Measurements from ENCODE around the gene SHQ1. TPM values are rescaled to one million over a fixed set of nuclear protein-coding genes. Genes with fewer than 3 reads are reported as not detected.

SHQ1 gene
- total and polyA plus RNA-seq, 9 of the 15 experiments (the other 6 are each of a cell fraction or from before 2014, with no cell fraction given) = 9.2 to 25.0 (median 14.1) TPM

DNA sequence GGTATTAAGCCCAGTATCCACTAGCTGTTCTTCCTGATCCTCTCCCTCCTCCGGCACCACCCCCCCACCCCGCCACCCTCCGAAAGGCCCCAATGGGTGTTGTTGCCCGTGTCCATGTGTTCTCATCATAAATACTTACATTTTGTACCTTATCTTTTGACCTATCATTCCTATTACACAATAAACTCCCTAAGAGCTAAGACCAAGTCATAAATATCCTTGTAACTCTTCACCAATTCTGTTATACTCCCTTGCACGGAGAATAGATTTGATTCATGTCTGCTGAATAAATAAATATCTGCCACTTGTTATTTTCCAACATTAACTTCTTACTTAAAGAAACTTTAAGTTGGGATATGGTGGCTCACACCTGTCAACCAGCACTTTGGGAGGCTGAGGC, 43.9 kb downstream of the SHQ1 start:
- intact Hi-C loops (cut with micrococcal nuclease) (no loop called here), in situ Hi-C loops (cut with MboI) (no loop called here)
- no peak for FAIRE-seq
- H4K20me1 ChIP-seq (replicated peaks; ENCODE audit: control insufficient read depth, insufficient read depth, low read length) = no peaks in the 10 kb centered on the region
- H3K4me1 ChIP-seq (replicated peaks in 1 of 2; ENCODE audit: control insufficient read depth in 2 of 2, insufficient read depth in 2 of 2, low read length in 2 of 2) = no peaks in the 10 kb centered on the region
- H3K9ac ChIP-seq (ENCODE audit: insufficient read depth in 1 of 2, low read depth in 2 of 2, low read length in 2 of 2) = no peak overlapping the region
- no peak for TF ChIP-seq STAT5A (IDR thresholded peaks at IDR 0.05; ENCODE audit: borderline replicate concordance, low read length)
- TF ChIP-seq, protein P1, sequence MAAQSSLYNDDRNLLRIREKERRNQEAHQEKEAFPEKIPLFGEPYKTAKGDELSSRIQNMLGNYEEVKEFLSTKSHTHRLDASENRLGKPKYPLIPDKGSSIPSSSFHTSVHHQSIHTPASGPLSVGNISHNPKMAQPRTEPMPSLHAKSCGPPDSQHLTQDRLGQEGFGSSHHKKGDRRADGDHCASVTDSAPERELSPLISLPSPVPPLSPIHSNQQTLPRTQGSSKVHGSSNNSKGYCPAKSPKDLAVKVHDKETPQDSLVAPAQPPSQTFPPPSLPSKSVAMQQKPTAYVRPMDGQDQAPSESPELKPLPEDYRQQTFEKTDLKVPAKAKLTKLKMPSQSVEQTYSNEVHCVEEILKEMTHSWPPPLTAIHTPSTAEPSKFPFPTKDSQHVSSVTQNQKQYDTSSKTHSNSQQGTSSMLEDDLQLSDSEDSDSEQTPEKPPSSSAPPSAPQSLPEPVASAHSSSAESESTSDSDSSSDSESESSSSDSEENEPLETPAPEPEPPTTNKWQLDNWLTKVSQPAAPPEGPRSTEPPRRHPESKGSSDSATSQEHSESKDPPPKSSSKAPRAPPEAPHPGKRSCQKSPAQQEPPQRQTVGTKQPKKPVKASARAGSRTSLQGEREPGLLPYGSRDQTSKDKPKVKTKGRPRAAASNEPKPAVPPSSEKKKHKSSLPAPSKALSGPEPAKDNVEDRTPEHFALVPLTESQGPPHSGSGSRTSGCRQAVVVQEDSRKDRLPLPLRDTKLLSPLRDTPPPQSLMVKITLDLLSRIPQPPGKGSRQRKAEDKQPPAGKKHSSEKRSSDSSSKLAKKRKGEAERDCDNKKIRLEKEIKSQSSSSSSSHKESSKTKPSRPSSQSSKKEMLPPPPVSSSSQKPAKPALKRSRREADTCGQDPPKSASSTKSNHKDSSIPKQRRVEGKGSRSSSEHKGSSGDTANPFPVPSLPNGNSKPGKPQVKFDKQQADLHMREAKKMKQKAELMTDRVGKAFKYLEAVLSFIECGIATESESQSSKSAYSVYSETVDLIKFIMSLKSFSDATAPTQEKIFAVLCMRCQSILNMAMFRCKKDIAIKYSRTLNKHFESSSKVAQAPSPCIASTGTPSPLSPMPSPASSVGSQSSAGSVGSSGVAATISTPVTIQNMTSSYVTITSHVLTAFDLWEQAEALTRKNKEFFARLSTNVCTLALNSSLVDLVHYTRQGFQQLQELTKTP (IDR thresholded peaks at IDR 0.05; ENCODE audit: low read depth in 1 of 2, partially characterized antibody in 2 of 2) = no peak
- TF ChIP-seq ZNF436 (CRISPR knock-in tag; IDR thresholded peaks at IDR 0.05) = no peak
- no peak for TF ChIP-seq NELFE (IDR thresholded peaks at IDR 0.05; ENCODE audit: insufficient read depth, insufficient read length)
- no peak for TF ChIP-seq TFAM (CRISPR knock-in tag; conservative IDR thresholded peaks at IDR 0.05)
- TF ChIP-seq, protein P2, sequence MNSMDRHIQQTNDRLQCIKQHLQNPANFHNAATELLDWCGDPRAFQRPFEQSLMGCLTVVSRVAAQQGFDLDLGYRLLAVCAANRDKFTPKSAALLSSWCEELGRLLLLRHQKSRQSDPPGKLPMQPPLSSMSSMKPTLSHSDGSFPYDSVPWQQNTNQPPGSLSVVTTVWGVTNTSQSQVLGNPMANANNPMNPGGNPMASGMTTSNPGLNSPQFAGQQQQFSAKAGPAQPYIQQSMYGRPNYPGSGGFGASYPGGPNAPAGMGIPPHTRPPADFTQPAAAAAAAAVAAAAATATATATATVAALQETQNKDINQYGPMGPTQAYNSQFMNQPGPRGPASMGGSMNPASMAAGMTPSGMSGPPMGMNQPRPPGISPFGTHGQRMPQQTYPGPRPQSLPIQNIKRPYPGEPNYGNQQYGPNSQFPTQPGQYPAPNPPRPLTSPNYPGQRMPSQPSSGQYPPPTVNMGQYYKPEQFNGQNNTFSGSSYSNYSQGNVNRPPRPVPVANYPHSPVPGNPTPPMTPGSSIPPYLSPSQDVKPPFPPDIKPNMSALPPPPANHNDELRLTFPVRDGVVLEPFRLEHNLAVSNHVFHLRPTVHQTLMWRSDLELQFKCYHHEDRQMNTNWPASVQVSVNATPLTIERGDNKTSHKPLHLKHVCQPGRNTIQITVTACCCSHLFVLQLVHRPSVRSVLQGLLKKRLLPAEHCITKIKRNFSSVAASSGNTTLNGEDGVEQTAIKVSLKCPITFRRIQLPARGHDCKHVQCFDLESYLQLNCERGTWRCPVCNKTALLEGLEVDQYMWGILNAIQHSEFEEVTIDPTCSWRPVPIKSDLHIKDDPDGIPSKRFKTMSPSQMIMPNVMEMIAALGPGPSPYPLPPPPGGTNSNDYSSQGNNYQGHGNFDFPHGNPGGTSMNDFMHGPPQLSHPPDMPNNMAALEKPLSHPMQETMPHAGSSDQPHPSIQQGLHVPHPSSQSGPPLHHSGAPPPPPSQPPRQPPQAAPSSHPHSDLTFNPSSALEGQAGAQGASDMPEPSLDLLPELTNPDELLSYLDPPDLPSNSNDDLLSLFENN (IDR thresholded peaks at IDR 0.05; ENCODE audit: low read depth in 2 of 2, low read length in 2 of 2) = no peak
- no peak for TF ChIP-seq KDM4B (IDR thresholded peaks at IDR 0.05; ENCODE audit: borderline replicate concordance in 2 of 2, low read depth in 1 of 2)
- no peak for TF ChIP-seq EHMT2 (IDR thresholded peaks at IDR 0.05)
- TF ChIP-seq FUS (optimal IDR thresholded peaks at IDR 0.05; ENCODE audit: low read depth, low read length) = no peak
- TF ChIP-seq, protein P3, sequence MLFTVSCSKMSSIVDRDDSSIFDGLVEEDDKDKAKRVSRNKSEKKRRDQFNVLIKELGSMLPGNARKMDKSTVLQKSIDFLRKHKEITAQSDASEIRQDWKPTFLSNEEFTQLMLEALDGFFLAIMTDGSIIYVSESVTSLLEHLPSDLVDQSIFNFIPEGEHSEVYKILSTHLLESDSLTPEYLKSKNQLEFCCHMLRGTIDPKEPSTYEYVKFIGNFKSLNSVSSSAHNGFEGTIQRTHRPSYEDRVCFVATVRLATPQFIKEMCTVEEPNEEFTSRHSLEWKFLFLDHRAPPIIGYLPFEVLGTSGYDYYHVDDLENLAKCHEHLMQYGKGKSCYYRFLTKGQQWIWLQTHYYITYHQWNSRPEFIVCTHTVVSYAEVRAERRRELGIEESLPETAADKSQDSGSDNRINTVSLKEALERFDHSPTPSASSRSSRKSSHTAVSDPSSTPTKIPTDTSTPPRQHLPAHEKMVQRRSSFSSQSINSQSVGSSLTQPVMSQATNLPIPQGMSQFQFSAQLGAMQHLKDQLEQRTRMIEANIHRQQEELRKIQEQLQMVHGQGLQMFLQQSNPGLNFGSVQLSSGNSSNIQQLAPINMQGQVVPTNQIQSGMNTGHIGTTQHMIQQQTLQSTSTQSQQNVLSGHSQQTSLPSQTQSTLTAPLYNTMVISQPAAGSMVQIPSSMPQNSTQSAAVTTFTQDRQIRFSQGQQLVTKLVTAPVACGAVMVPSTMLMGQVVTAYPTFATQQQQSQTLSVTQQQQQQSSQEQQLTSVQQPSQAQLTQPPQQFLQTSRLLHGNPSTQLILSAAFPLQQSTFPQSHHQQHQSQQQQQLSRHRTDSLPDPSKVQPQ (CRISPR knock-in tag; IDR thresholded peaks at IDR 0.05; ENCODE audit: borderline replicate concordance) = no peak
- ChIA-PET POLR2A (no interaction called here), CTCF (ENCODE audit: low intra/inter-chr PET ratio) (no interaction called here)
- no peak overlapping the region for H2AFZ ChIP-seq (ENCODE audit: low read depth, low read length)
- peaks cover 3% of the 10 kb centered on the region; the same call in 2 of the 3 replicates for H3K36me3 ChIP-seq (ENCODE audit: control insufficient read depth, insufficient read depth, low read length)
- 67% methylated on average over 2 of the region's 5 CpGs for WGBS (ENCODE audit: insufficient coverage, low coverage, missing lambda C conversion rate)
- no peak overlapping the region for H3K4me3 ChIP-seq
- no peaks in the 10 kb centered on the region for H3K9me3 ChIP-seq (replicated peaks; ENCODE audit: control insufficient read depth, insufficient read depth, low read depth, low read length)
- no peak for DNase-seq (ENCODE audit: extremely low read depth in 1 of 4, low spot score in 3 of 4)
- no peak overlapping the region for H3K4me2 ChIP-seq (ENCODE audit: insufficient read depth, low read length)
- no peaks in the 10 kb centered on the region for H3K79me2 ChIP-seq (ENCODE audit: control insufficient read depth, insufficient read depth, low read length)
- no peak overlapping the region for H3K27ac ChIP-seq (ENCODE audit: extremely low read depth, low read depth, low read length)
- no peaks in the 10 kb centered on the region for H3K27me3 ChIP-seq (ENCODE audit: control insufficient read depth in 2 of 2, insufficient read depth in 2 of 2, low read length in 2 of 2)
- no peaks in the 10 kb centered on the region for H3K9me1 ChIP-seq (ENCODE audit: control insufficient read depth, insufficient read depth, low read length)
- no peak for ATAC-seq
- no TSS peak for BruUV-seq (replicated peaks)
